Skin of body (tissue), 3 donors: Measurements from ENCODE around the gene DESI1. TPM values are rescaled to one million over a fixed set of nuclear protein-coding genes. Genes with fewer than 3 reads are reported as not detected.
"Not testable (repeated sequence)": the region's sequence is repeated elsewhere in the genome, so short reads cannot be mapped to it uniquely, and the experiment has no call there.

Source experiments
- DNase-seq: peaks from one replicate; lab custom pipeline; 2025; lab: John Stamatoyannopoulos, UW
- small RNA-seq: library from RNA; depleted of rRNA; stranded (forward); fragments of <200 nt; gene quantifications from one replicate; pipeline ENCODE3, GENCODE V24; 2014; ENCODE audit warnings: low replicate concordance
- total RNA-seq: library from RNA; depleted of rRNA; stranded (reverse); fragments of >200 nt; gene quantifications from one replicate; pipeline ENCODE4 v1.2.3, GENCODE V29; 2014

DESI1 gene
- total RNA-seq, 1 donor from 2014 or later = 10.2 TPM

DNA sequence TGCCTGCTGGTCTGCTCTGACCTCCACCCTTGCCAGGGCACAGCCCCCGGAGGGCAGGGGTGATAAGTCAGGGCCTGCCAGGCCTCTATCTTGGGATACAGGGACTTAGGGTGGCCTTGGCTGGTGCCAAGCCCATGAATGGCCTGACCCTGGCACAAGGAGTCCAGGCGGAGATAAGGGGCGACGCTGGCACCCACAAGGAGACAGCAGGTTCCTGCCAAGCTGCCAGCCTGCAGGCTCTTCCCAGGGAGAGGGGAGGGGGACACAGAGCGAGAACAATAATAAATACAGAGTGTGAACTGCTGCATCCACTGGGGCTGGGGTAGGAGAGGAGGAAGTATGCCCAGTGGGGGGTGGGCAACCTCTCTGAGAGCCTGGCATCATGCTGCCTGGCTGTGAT lies 59.1 kb downstream of the DESI1 start:
- no peak for DNase-seq

DNA sequence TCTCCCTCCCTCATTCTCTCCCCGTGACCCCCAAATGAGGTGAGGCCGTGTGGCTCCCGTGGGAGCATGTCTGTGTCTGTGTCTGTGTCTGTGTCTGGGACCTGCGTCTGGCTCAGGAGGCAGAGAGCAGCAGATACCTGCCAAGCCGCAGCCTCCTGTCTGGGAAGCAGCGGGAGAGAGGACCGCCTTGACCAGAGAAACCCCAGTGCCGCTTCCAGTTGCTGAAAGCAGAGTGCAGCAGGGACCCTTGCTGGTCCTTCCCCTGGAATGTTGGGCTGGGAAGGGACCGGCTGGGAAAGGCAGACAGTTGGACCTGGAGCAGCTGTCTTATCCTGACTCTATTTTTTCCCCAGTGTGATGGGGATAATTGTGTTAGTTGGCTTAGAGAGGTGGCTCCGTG lies 59.5 kb downstream of the DESI1 start:
- no peak for DNase-seq

GRCh38 chr22:41560095-41560471 lies 60.8 kb downstream of the DESI1 start:
- no peak for DNase-seq

DNA sequence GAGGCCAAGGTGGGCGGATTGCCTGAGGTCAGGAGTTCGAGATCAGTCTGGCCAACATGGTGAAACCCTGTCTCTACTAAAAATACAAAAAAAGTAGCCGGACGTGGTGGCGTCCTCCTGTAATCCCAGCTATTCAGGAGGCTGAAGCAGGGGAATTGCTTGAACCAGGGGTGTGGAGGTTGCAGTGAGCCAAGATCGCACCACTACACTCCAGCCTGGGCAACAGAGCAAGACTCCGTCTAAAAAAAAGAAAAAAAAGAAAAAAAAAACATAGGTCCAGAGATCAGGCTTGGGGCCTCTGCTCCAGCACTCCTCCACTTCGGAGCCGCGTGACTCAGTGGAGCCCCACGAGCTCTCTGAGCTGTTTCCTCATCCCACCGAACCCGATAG lies 62.6 kb downstream of the DESI1 start:
- DNase-seq = not testable (repeated sequence)

- DNase-seq = no peak
Measured at GRCh38 chr22:41557401-41558240, 63.2 kb downstream of the DESI1 start.

DNA sequence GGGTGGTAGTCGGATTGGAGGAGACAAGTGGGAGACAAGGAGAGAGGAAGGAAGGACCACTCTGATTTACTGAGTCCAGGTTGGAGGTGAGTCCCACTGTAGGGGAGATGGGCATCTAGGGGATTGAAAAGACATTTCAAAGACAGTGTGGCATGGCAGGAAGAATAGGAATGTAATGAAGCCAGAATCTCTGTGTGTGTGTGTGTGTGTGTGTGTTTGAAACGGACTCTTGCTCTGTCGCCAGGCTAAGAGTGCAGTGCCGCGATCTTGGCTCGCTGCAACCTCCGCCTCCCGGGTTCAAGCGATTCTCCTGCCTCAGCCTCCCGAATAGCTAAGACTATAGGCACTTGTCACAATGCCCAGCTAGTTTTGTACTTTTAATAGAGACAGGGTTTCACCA lies 64.3 kb downstream of the DESI1 start:
- no peak for DNase-seq

DNA sequence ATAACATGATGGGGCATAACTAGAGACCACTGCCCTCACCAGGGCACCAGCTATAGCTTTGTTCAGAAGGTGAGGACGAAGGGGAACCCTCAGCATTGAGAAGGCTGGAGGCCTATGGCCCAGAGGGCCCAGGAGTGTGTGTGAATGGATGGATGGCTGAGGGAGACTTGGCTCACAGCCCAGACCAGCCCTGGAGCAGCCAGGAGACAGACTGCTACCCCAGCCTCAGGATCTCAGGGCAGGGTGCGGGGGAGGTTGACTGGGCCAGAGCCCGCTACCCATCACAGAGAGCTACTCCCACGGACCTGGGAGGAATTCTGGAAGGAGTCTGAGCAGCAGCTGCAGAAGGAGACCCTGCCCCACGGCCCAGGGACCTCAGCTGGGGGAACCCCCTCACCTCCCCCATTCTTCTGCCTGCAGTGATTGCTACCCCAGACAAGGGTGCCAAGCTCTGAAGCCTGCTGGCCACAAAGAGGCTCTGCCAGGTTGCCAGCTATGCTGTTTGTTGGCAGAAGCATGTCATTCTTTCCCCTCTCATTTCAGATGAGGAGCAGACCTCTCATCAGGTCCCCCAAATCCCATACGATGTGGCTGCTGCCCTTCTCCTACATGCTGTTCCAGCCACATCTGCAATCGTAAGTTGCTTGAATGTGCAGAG lies 65.4 kb downstream of the DESI1 start:
- DNase-seq = no peak

DNA sequence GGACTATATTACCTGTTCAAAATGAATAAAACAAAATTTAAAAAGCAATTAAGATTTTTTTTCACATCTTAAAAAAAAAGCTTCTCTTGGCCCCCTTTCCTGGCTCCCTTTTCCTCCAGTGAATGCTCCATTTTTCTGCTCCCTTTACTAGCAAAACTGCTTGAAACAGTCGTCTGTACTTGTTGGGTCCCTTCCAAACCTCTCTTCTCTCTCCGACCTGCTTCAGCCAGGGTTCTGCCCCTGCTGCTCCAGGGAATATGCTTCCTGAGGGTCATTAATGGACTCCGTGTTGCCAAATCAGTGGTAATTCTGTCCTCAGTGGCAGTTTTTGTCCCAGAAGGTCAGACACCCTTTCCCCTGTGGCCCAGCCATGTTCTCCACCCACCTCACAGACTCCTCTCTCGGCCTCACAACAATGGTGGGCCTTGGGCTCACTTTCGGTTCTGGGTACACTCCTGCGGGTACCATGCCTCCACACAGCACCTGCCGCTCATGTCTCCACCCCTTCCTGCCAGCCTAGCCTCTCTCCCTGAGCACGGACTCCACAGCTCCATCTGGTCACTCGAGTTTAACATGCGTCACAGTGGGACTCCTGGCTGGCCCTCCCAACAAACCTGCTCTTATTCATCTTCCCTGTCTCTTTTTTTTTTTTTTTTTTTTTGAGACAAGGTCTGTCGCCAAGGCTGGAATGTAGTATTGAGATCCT lies 68.8 kb downstream of the DESI1 start:
- no peak for DNase-seq

DNA sequence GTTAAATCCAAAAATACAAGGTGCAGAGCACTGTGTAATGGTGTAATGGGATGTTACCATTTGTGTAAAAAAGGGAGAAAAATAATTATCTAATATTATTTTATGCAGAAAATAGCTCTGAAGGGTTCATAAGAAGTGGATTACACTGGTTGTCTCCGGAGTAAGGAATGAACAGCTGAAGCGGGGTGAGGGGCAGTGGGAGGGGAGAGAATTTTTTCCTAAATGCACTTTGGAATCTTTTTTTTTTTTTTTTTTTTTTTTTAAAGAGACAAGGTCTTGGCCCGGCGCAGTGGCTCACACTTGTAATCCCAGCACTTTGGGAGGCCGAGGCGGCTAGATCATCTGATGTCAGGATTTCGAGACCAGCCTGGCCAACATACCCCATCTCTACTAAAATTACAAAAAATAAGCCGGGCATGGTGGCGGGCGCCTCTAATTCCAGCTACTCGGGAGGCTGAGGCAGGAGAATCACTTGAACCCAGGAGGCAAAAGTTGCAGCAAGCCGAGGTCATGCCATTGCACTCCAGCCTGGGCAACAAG lies 69.8 kb downstream of the DESI1 start:
- no peak for DNase-seq

GRCh38 chr22:41548830-41549211 lies 72.0 kb downstream of the DESI1 start:
- no peak for DNase-seq

Small RNAs within 50 kb of the gene (small RNA-seq; reads per million reads assigned to genes)
- not detected for gene RF00019

Other genes starting within 250 kb of the DESI1 start
- gene TEF, start 239.1 kb downstream of the DESI1 start, total RNA-seq = 8.9 TPM
- 21.4 TPM for gene TOB2, start 174.2 kb downstream of the DESI1 start, total RNA-seq
- gene PHF5A, start 152.4 kb downstream of the DESI1 start, total RNA-seq = 33.1 TPM
- gene ACO2, start 151.9 kb downstream of the DESI1 start, total RNA-seq = 55.6 TPM
- 7.8 TPM for gene POLR3H, start 76.6 kb downstream of the DESI1 start, total RNA-seq
- 0.49 TPM for gene CSDC2, start 60.0 kb downstream of the DESI1 start, total RNA-seq
- 13.9 TPM for gene PMM1, start 31.2 kb downstream of the DESI1 start, total RNA-seq
- gene XRCC6, start 252 bp upstream of the DESI1 start, total RNA-seq = 191 TPM
- gene SNU13, start 67.8 kb upstream of the DESI1 start, total RNA-seq = 41.4 TPM
- 0.59 TPM for gene MEI1, start 78.5 kb upstream of the DESI1 start, total RNA-seq
- 11.4 TPM for gene CCDC134, start 179.6 kb upstream of the DESI1 start, total RNA-seq
- 49.7 TPM for gene SREBF2, start 212.1 kb upstream of the DESI1 start, total RNA-seq